HG03354 (cell line): Measurements from ENCODE around the gene NABP1.

Experiments used
- ATAC-seq: cut with Tn5 transposase; IDR thresholded peaks from one replicate; pipeline ENCODE4 v1.9.1; 2021; ENCODE audit warnings: mild to moderate bottlenecking; ENCODE audit not compliant: unreplicated experiment, poor library complexity, severe bottlenecking

NABP1 gene

GRCh38 chr2:191678437-191679100, 633 bp downstream of the NABP1 start:
- peak; percentile 14 for ATAC-seq

GRCh38 chr2:191679818-191680600, 2.1 kb downstream of the NABP1 start:
- ATAC-seq: peak; percentile 30

GRCh38 chr2:191680639-191681038, 2.7 kb downstream of the NABP1 start:
- no peak for ATAC-seq

- ATAC-seq: no peak
Observed at GRCh38 chr2:191682126-191682525, 4.2 kb downstream of the NABP1 start.

- ATAC-seq: no peak
Observed at GRCh38 chr2:191686066-191686465, 8.1 kb downstream of the NABP1 start.

GRCh38 chr2:191686729-191687128, 8.8 kb downstream of the NABP1 start:
- no peak for ATAC-seq

GRCh38 chr2:191687867-191688266, 9.9 kb downstream of the NABP1 start:
- ATAC-seq: no peak

- ATAC-seq: no peak
Observed at GRCh38 chr2:191688934-191689695, 11.2 kb downstream of the NABP1 start.

- ATAC-seq: no peak
Observed at GRCh38 chr2:191690327-191690726, 12.4 kb downstream of the NABP1 start.

GRCh38 chr2:191691016-191691735, 13.2 kb downstream of the NABP1 start:
- peak; percentile 80 for ATAC-seq

- ATAC-seq: no peak
Observed at GRCh38 chr2:191691898-191692297, 14.0 kb downstream of the NABP1 start.

- ATAC-seq: no peak
Observed at GRCh38 chr2:191692502-191693115, 14.7 kb downstream of the NABP1 start.

GRCh38 chr2:191693166-191693565, 15.2 kb downstream of the NABP1 start:
- no peak for ATAC-seq

GRCh38 chr2:191693778-191694177, 15.8 kb downstream of the NABP1 start:
- ATAC-seq: peak; percentile 55

- ATAC-seq: no peak
Observed at GRCh38 chr2:191696001-191696400, 18.1 kb downstream of the NABP1 start.

- ATAC-seq: no peak
Observed at GRCh38 chr2:191696966-191697365, 19.0 kb downstream of the NABP1 start.

- no peak for ATAC-seq
Observed at GRCh38 chr2:191697870-191698269, 19.9 kb downstream of the NABP1 start.

- no peak for ATAC-seq
Observed at GRCh38 chr2:191699341-191699945, 21.5 kb downstream of the NABP1 start.

- no peak for ATAC-seq
Observed at GRCh38 chr2:191701029-191701428, 23.1 kb downstream of the NABP1 start.
